Fibroblast of the aortic adventitia (primary cell): ENCODE measurements around the gene LAMA3. TPM values are rescaled to one million over a fixed set of nuclear protein-coding genes. Genes with fewer than 3 reads are reported as not detected.
"Not testable (repeated sequence)": the region's sequence is repeated elsewhere in the genome, so short reads cannot be mapped to it uniquely, and the experiment has no call there.

ENCODE experiments used
- DNase-seq: peaks from one replicate; pipeline ENCODE4 v3.0.0-alpha.2; 2010; ENCODE audit warnings: low read depth
- H3K4me3 ChIP-seq: 2 replicates; pipeline ENCODE4 v1.5.1; 2011; ENCODE audit warnings: low read depth, mild to moderate bottlenecking, control low read depth, low read length, moderate library complexity
- CTCF ChIP-seq: IDR thresholded peaks from 2 replicates; pipeline ENCODE4 v1.5.1; 2011; ENCODE audit warnings: mild to moderate bottlenecking, low read length, control low read depth, inconsistent platforms; ENCODE audit not compliant: insufficient read depth
- total RNA-seq: library from RNA; depleted of rRNA; stranded (reverse); fragments of >200 nt; gene quantifications from 2 replicates; pipeline ENCODE4 v1.2.3, GENCODE V29; 2012; ENCODE audit warnings: low replicate concordance

Gene LAMA3
- total RNA-seq, 1 donor = 15.7 TPM

DNA sequence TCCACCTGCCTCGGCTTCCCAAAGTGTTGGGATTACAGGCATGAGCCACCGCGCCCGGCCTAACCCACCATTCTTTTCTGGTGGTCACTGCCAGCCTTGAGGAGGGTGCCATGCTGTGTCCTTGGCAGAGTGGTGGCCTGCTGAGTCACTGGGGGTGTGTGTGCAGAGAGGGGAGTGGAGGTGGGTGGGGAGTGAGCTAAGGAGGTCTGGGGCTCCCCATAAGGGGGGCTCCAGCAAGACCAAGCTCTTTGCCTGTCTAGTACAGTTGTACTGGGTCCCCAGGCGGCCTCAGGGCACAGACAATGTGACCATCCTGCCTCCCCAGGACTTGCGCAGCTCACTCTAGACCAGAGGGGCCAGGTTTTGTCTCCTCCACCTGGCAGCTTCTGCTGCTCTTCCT lies 36.1 kb downstream of the LAMA3 start:
- TF ChIP-seq CTCF = no peak
- no peak overlapping the region for H3K4me3 ChIP-seq
- DNase-seq = no peak

DNA sequence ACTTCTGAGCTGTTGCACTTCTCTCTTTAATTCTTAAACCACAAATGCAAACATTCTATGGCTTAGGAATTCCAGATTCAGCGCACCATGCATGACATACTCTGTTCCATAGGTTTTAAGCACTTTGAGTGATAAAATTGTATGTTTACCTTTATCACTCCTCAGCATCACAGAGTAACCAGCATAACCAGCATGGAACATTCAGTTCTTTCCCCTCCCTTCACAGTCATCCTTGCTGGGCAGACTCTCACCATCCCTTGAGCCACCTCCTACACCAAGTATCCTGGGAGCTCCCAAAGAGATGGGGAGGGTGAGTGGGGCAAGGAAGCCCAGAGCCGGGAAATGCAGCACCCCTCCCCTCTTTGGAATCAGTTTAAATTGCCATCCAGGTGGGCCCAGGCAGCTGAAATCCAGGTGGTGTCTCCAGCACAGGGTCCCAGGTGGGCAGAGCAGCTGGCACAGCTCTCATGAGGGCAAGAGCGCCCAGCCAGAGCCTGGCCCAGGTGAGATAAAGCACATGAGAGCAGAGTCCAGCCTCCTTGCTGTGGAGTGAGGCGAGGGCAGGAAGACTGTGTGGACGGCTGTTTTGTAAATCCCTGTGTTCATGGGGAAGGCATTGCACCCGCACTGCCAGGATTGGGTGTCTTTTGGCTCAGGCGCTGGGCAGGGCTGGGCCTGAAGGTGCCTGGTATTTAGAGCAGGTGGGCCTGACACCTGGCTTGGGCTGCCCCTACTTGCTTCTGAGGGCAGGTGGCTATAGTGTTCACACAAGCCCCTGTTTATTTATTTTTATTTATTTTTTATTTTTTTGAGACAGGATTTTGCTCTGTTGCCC lies 36.8 kb downstream of the LAMA3 start:
- no peak overlapping the region for H3K4me3 ChIP-seq
- DNase-seq = no peak
- TF ChIP-seq CTCF = no peak

- TF ChIP-seq CTCF = no peak
- H3K4me3 ChIP-seq = no peak overlapping the region
- DNase-seq = no peak
Measured at GRCh38 chr18:23727707-23728493, 38.6 kb downstream of the LAMA3 start.

DNA sequence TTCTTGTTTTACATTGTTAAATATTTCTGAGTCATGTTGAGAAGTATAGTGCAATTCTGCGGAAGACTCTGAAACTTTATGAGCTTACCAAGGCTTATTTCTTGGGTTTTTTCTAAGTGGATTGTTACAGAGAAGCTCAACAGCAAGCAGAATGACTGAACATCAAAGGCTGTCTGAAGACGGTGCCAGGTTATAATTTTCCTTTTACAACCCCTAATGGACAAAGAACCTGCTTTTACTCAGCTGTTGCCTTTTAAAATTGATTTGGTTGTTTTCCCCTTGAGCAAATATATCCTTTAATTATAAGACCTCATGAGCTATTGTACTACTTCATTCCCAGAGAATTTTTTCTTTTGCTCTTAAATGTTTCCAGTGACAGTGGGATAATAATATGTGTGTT lies 41.6 kb downstream of the LAMA3 start:
- no peak for TF ChIP-seq CTCF
- H3K4me3 ChIP-seq = no peak overlapping the region
- no peak for DNase-seq

GRCh38 chr18:23731861-23732260 lies 42.6 kb downstream of the LAMA3 start:
- no peak for DNase-seq
- TF ChIP-seq CTCF = no peak
- no peak overlapping the region for H3K4me3 ChIP-seq

- no peak for TF ChIP-seq CTCF
- H3K4me3 ChIP-seq = no peak overlapping the region
- no peak for DNase-seq
Measured at GRCh38 chr18:23732439-23732838, 43.2 kb downstream of the LAMA3 start.

DNA sequence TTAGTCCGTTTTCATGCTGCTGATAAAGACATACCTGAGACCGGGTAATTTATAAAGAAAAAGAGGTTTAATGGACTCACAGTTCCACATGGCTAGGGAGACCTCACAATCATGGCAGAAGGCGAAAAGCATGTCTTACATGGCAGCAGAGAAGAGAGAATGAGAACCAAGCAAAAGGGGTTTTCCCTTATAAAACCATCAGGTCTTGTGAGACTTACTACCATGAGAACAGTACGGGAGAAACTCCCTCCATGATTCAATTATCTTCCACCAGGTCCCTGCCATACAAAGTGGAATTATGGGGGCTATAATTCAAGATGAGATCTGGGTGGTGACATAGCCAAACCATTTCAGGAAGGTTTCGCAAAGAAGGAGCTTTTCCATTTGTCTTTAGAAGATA lies 44.0 kb downstream of the LAMA3 start:
- H3K4me3 ChIP-seq, DNase-seq: not testable (repeated sequence)
